DOHH2 (cell line): ENCODE measurements around the gene ENKUR.

Source experiments
- H3F3A ChIP-seq: fragments of 200-600 bp; sonication (generic), shearing (Covaris generic); 2 replicates; pipeline ENCODE4 v1.6.0; 2016; ENCODE audit warnings: antibody characterized with exemption, mild to moderate bottlenecking; ENCODE audit not compliant: control insufficient read depth, insufficient read depth
- H3K27ac ChIP-seq: fragments of 200-600 bp; sonication (generic); 2 replicates; pipeline ENCODE4 v1.5.1; 2014; ENCODE audit warnings: low read depth, mild to moderate bottlenecking, low read length, moderate library complexity
- H3K27me3 ChIP-seq: fragments of 200-600 bp; sonication (generic); 2 replicates; pipeline ENCODE4 v1.6.1; 2014; ENCODE audit warnings: mild to moderate bottlenecking, low read length, mixed read lengths; ENCODE audit not compliant: control insufficient read depth
- H3K36me3 ChIP-seq: fragments of 200-600 bp; sonication (generic); 2 replicates; pipeline ENCODE4 v1.6.1; 2014; ENCODE audit warnings: mild to moderate bottlenecking, low read length, moderate library complexity, mixed read lengths; ENCODE audit not compliant: control insufficient read depth
- H3K4me1 ChIP-seq: fragments of 200-600 bp; sonication (generic); 2 replicates; pipeline ENCODE4 v1.6.1; 2014; ENCODE audit warnings: mild to moderate bottlenecking, low read length, mixed read lengths; ENCODE audit not compliant: control insufficient read depth
- H3K4me2 ChIP-seq: fragments of 200-600 bp; sonication (generic); 2 replicates; pipeline ENCODE4 v1.6.0; 2014; ENCODE audit warnings: mild to moderate bottlenecking, low read length, moderate library complexity
- H3K4me3 ChIP-seq: fragments of 200-600 bp; sonication (generic); 2 replicates; pipeline ENCODE4 v1.5.1; 2014; ENCODE audit warnings: mild to moderate bottlenecking, low read length, mixed read lengths
- H3K79me2 ChIP-seq: fragments of 200-600 bp; sonication (generic); 2 replicates; pipeline ENCODE4 v1.6.1; 2014; ENCODE audit warnings: mild to moderate bottlenecking, low read length, mixed read lengths; ENCODE audit not compliant: control insufficient read depth
- H3K9me2 ChIP-seq: fragments of 200-600 bp; sonication (generic); replicated peaks from 2 replicates; pipeline ENCODE4 v1.6.1; 2014; ENCODE audit warnings: mild to moderate bottlenecking, low read length, mixed read lengths; ENCODE audit not compliant: control insufficient read depth
- H3K9me3 ChIP-seq: fragments of 200-600 bp; sonication (generic); 2 replicates; pipeline ENCODE4 v1.6.1; 2014; ENCODE audit warnings: antibody characterized with exemption, low read length, mixed read lengths; ENCODE audit not compliant: control insufficient read depth, insufficient read depth
- H4K20me1 ChIP-seq: fragments of 200-600 bp; sonication (generic); 2 replicates; pipeline ENCODE4 v1.6.0; 2014; ENCODE audit warnings: low read depth, mild to moderate bottlenecking, antibody characterized with exemption, low read length, moderate library complexity; ENCODE audit not compliant: control insufficient read depth, insufficient read depth
- EZH2phosphoT487 ChIP-seq: fragments of 200-600 bp; sonication (generic); IDR thresholded peaks from 2 replicates; pipeline ENCODE4 v1.6.1; 2017; ENCODE audit warnings: borderline replicate concordance, mild to moderate bottlenecking, antibody characterized with exemption, low read length, moderate library complexity, mixed read lengths
- TF ChIP-seq, protein P1 (sequence below): fragments of 200-600 bp; sonication (generic); IDR thresholded peaks from one replicate; pipeline ENCODE4 v1.5.1; 2014; ENCODE audit warnings: antibody characterized with exemption, mild to moderate bottlenecking, low read depth, low read length; ENCODE audit not compliant: poor library complexity, severe bottlenecking

The ENKUR gene

DNA sequence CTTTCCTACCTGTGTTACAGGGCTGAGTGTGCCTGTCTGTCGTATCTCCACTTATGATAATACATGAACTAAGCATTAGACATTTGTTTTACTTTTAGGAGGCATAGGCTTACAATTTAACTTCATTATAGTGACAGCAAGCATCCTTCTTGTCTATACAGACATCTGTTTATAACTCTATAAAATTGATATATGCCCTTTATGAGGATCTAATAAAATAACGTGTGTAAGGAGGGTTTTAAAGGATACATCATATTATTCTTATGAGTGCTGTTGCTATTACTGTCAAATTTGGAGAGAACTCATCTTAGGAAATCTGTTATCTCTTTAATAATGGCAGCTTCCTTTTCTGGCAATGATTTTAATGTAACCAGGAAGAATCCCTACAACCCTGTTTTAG lies 22.4 kb upstream of the ENKUR start:
- no peaks in the 10 kb centered on the region for H3K4me1 ChIP-seq
- H3K79me2 ChIP-seq, result no peaks in the 10 kb centered on the region
- no peaks in the 10 kb centered on the region for H3K36me3 ChIP-seq
- no peak for TF ChIP-seq EZH2phosphoT487
- TF ChIP-seq, protein P1, sequence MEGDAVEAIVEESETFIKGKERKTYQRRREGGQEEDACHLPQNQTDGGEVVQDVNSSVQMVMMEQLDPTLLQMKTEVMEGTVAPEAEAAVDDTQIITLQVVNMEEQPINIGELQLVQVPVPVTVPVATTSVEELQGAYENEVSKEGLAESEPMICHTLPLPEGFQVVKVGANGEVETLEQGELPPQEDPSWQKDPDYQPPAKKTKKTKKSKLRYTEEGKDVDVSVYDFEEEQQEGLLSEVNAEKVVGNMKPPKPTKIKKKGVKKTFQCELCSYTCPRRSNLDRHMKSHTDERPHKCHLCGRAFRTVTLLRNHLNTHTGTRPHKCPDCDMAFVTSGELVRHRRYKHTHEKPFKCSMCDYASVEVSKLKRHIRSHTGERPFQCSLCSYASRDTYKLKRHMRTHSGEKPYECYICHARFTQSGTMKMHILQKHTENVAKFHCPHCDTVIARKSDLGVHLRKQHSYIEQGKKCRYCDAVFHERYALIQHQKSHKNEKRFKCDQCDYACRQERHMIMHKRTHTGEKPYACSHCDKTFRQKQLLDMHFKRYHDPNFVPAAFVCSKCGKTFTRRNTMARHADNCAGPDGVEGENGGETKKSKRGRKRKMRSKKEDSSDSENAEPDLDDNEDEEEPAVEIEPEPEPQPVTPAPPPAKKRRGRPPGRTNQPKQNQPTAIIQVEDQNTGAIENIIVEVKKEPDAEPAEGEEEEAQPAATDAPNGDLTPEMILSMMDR, result no peak
- H3K4me3 ChIP-seq, result no peak overlapping the region
- H3K9me2 ChIP-seq, result no peaks in the 10 kb centered on the region
- H3K27ac ChIP-seq, result no peak overlapping the region
- H3F3A ChIP-seq, result no peaks in the 10 kb centered on the region
- no peaks in the 10 kb centered on the region for H3K9me3 ChIP-seq
- no peaks in the 10 kb centered on the region for H4K20me1 ChIP-seq
- no peak overlapping the region for H3K4me2 ChIP-seq
- no peaks in the 10 kb centered on the region; the same call in 1 of the 2 replicates for H3K27me3 ChIP-seq

DNA sequence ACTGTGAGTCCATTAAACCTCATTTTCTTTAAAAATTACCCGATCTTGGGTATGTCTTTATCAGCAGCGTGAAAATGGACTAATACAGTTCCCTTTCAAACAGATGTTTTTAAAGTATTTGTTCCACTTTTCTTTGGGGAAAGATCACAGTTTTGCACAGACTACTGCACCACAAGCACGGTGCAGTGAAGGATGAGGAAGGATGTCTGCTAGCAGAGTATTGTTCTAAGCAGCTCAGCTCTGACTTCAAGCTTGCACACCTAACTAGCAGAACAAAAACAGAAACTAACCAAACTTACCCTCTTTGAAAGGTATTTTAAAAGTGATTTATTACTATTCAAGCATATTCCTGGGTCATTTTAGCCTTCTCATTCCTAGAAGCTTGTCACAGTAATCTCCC lies 20.4 kb upstream of the ENKUR start:
- TF ChIP-seq, protein P1, result no peak
- TF ChIP-seq EZH2phosphoT487, result no peak
- no peak overlapping the region for H3K4me2 ChIP-seq
- no peaks in the 10 kb centered on the region for H3K4me1 ChIP-seq

DNA sequence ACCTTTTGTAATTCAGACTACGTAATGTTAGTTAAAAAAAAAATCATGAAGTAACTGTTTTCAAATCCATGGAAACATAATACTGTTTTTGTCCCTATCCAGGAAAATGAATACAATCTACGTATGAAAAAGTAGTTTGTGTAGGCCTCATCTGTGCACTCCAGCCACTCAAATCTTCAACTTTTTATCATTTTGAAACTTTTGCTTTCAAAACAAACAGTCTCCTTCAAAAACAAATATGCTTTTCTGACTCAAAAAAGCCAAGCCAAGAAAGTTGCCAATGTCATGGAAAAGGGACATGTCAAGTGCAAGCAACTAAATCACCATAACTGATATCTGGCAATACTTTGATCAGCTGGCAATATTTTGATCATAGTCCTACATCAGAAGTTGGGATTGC lies 13.6 kb upstream of the ENKUR start:
- Histone ChIP-seq H3K27me3 (no peaks in the 10 kb centered on the region), H3K4me2 (no peak overlapping the region), H3K36me3 (no peaks in the 10 kb centered on the region), H3K27ac (no peak overlapping the region), H3K79me2 (no peaks in the 10 kb centered on the region), H3K4me1 (no peaks in the 10 kb centered on the region), H3K4me3 (no peak overlapping the region), H3K9me3 (no peaks in the 10 kb centered on the region), H3K9me2 (no peaks in the 10 kb centered on the region), H4K20me1 (no peaks in the 10 kb centered on the region), H3F3A (no peaks in the 10 kb centered on the region)
- no peak for TF ChIP-seq EZH2phosphoT487
- TF ChIP-seq, protein P1, result no peak

More for the DNA sequence above, 20.4 kb upstream of the ENKUR start:
- Histone ChIP-seq H3K79me2 (no peaks in the 10 kb centered on the region), H3F3A (no peaks in the 10 kb centered on the region), H3K4me3 (no peak overlapping the region), H3K36me3 (no peaks in the 10 kb centered on the region), H3K27ac (no peak overlapping the region), H3K9me2 (no peaks in the 10 kb centered on the region), H3K27me3 (no peaks in the 10 kb centered on the region; the same call in 1 of the 2 replicates), H3K9me3 (no peaks in the 10 kb centered on the region), H4K20me1 (no peaks in the 10 kb centered on the region)

DNA sequence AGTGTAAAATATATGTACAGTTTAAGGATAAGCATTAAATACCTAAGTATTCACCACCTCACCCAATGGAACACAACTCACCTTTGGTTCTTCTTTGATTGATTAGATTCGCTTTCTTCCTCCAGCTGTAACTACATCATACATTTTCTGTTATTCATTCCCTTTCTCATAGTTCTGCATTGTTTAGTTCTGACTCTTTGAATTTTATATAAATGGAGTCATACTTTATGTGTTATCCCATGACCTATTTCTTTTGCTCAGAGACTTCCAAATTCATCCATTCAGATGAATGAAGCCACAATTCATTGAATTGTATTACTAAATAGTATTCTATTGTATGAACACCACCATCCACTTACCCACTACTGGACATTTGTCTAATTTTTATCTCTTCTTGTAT lies 12.8 kb upstream of the ENKUR start:
- Histone ChIP-seq H4K20me1 (no peaks in the 10 kb centered on the region), H3K4me1 (no peaks in the 10 kb centered on the region), H3K79me2 (no peaks in the 10 kb centered on the region), H3K4me3 (no peak overlapping the region), H3K27ac (no peak overlapping the region), H3F3A (no peaks in the 10 kb centered on the region), H3K4me2 (no peak overlapping the region), H3K27me3 (no peaks in the 10 kb centered on the region), H3K36me3 (no peaks in the 10 kb centered on the region), H3K9me2 (no peaks in the 10 kb centered on the region), H3K9me3 (no peaks in the 10 kb centered on the region)
- TF ChIP-seq, protein P1, result no peak
- TF ChIP-seq EZH2phosphoT487, result no peak
